NOMO-1 treated with DMSO at 0.1 percent for 48 hours (cell line): Measurements from ENCODE around the gene NRM.
A peak's percentile ranks its signal among the peaks of the same experiment; 100 is the strongest.

Source experiments
- DNase-seq: peaks from one replicate; lab custom pipeline; 2025; ENCODE audit not compliant: unreplicated experiment; lab: John Stamatoyannopoulos, UW

The NRM gene

GRCh38 chr6:30689022-30689865 is 1.5 kb downstream of the NRM start:
- DNase-seq: no peak

- no peak for DNase-seq
These were observed 2.2 kb downstream of the NRM start for GRCh38 chr6:30688569-30688968.

DNA sequence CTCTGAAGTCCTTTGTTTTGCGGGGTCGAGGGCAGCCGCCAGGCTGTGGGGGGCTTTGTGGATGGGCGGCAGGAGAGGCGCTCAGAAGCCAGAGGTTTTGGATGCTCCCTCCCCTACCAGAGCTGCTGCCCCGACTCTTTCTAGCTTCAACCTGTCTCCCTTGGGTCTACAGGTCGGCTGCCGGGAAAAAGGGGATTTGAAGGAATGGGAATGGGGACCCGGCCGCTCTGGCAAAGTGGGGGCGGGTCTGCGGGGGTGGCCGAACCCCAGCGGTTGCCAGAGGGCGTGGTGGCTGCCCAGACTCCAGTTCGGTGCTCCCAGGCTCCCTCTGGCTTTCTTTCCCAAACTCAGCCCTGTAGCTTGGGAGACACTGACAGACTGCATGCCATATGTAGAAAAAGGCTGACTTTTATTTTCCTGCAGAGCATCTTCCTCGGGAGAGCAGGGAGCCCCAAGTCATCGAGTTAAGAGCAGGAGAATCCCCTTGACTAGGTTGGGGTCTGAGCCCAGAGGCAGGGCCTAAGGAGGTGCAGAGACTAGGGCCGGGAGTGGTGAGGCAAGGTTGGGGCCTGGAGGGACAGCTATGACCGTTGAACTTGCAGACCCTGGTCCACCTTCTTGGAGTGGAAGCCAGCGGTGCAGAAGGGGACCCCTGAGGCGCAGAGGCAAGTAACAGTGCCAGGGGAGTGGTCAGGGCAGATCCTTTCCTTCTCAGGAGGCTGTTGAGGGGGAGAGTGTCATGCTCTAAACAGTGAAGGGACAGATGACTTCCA is 2.9 kb downstream of the NRM start:
- no peak for DNase-seq

DNA sequence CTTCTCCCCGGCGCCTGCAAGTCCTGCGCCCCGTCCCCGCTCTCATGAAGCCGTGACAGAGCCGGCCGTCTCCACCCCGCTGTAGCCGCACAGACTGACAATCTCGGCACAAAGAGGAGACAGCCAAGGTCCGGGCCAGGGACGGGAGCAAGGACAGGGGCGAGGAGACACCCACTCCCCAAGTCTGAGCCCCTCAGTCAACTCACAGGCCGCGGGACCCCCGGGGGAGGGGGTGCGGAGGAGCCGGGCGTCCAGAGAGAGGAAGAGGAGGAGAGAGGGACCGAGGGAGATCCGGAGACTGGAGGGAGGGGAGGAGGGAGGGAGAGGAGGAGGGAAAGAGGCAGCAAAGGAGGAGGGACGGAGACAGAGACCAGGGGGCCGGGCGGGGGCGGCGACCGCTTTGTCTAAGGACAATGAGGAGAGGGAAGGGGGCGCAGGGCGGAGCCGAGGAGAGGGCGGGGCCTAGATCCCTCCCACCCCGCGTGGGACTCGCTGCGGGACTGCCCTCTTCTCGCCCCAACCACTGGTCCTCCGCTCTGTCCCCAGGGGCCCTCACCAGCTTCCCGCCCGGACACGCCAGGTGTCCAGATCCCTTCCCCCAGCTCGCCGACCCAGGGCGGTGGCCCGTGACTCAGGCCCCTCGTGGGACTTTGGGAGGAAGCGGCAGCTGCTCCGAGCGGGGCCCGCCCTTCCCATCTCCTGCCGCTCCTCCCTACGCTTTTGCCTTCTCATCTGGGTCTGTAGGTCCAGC is 3.7 kb downstream of the NRM start:
- peak; percentile 88 for DNase-seq

DNA sequence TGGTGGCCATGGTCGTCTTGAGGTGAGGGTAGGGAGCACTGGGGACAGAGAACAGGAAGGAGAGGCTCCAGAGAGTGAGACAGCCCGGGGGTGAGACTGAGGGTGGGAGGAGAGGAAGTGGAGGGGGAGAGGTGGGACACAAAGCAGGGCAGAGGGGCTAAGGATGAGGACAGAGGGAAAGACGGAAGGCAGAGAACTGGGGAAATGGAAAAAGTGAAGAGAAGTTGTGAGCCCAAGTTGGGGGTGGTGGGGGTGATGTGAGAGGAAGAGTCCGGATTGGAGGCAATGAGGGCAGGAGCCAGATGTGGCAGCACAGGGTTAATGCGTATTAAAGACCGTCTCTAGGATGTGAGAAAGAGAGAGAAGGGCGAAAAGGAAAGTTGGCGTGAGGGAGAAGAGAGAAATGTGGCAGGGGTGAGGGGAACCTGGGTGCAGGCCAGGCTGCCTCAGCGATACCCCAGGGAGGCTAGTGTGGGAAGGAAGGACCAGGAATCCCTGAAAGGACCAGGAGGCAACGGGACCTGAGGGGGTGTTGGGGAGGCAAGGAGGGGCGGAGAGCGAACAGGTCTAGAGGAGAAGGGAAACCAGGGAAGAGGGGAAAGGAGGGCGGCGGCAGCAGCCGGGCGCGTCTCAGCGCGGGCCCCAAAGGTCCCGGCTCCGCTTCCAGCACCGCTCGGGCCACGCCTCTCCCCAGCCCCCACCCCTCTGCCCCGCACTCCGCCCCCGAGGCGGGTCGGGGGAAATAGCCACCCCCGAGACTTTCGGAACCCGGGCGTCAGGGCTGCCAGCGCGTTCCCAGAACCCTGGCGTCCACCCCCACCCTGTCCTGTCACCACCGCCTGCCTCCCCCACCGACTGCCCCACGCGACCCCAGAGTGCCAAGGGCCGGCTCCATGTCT is 4.5 kb downstream of the NRM start, which contains the start of gene PPP1R18:
PPP1R18 (minus strand) TSS at position 637 of the 899 bp plus-strand sequence; CDS start at position 10, 627 bp downstream.
- DNase-seq: peak; percentile 42

DNA sequence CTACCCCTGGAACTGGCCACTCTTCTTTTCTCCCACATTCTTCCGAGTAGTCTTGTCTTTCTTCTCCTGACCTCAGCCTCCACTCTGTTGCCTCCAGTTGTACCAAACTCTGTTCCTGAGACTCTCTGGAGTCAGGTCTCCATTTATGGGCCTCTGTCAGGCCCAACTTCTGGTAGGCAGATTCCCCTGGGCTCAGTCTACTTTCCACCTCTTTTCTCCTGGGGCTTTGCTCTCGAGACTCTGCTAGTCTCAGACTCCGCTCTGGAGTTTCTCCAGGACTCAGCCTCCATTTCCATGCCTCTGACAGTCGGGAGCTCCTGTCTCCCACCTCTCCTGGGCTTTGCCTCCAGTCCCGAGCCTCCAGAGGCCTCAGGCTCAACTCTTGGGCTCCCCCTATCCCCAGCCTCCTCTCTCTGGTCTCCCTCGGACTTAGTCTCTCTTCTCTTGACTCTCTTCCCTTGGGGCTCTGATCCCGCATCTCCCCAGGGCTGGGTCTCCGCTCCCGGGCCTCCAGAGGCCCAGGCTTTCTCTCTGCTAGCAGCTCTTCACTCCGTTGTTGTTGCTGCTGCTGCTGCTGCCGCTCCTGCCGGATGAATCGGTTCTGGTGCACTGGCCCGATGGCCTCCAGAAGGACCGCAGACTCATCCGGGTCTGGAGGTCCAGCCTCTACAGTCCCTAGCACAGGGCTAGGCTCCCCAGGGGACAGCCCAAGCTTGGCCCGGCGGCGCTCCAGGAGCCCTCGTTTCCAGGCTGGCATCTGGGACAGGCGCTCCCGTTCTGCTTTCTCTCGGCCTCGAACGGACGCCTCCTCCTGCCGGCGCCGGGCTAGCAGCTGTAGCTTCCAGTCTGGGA is 5.4 kb downstream of the NRM start:
- peak; percentile 43 for DNase-seq

- peak; percentile 64 for DNase-seq
These were observed 6.2 kb downstream of the NRM start for GRCh38 chr6:30684386-30685156.

GRCh38 chr6:30683980-30684338 is 6.8 kb downstream of the NRM start:
- DNase-seq: no peak

DNA sequence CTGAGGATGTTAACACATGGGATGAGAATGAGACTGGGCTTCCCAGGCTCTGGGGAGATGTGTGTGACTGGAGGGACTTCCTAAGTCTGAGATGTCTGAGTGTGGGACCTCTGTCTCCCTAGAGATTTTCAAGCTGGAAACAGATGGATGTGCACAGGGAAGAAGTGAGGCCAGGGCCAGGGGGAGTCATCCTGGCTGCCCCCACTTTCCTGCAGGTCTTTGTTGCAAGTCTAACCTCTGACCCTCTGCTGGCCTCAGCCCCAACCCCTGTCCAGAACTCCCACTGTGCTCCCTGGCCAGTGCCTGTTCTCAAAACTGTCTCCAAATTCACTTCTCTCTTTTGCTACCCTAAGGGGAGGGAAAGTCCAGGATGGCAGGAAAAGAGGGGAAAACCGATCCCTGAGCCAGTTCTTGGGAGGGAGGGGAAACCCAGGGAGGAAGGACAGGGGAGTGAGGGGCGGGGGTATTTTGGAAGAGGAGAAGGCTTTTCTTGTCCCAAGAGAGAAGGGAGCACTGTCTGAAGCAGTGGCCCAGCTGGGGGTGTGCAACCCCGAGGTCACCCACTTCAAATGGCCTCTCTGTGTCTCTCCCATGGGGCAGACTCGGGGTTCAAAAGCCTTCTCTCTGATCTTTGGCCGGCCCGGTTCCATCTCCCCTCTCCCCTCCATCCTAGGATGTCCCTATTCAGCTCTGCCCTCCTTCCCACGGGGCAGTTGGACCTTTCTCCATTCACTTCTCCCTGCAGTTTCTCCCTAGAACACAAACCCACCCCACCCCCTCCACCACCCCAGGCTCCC is 7.4 kb downstream of the NRM start:
- DNase-seq: no peak

GRCh38 chr6:30682143-30683117 is 8.4 kb downstream of the NRM start:
- peak; percentile 96 for DNase-seq

DNA sequence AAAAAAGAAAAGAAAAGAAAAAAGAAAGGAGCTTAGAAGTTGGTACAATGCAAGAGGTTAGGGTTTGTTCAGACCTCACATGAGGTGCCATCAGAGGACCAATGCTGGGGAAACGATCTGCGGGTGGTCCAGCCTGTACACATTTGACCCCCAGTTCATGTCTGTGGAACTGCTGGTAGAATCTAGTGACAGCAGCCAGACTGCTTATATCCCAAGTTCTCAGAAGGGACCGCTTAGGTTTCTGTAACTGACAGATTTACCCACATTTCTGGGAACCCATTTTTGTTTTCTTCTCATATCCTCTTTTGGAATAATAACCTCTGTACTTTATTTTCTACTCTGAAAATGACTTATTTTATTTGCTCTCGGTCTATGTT is 9.0 kb downstream of the NRM start:
- no peak for DNase-seq

GRCh38 chr6:30679765-30680535 is 10.8 kb downstream of the NRM start:
- DNase-seq: no peak

DNA sequence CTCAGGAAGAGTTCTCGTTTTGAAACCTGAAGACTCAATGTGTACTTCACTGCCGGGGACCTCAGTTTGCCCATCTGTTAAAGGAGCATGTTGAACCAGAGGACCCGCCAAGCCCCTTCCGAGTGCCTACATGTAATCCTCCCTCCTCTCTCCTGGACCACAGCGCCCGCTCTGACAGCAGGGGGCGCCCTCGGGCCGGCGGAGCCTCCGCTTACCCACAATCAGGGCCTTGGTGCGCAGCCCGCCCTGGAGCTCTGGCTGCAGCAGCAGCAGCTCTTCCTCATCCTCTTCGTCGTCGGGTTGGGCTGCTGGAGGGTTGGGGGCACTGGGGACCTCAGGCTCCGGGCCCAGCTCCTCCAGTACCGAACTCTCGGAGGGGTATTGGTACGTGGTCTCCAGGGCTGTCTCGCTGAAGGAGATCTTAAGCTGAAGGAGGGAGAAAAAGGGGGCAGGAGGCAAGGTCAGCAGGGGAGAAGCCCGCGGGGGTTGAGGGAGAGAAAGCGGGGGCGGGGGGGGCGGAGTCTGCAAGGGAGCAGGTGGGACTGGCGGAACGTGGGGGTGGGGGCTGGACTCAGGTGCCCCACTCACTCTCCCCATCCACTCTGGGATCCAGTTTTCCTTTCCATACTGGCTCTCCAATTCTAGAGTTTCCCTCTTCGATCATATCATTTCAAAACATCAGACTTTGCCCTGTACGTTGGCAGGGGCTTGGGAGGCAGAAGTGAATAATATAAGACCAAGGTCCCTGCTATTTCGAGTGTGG is 11.6 kb downstream of the NRM start:
- DNase-seq: peak; percentile 76

- DNase-seq: no peak
These were observed 14.0 kb downstream of the NRM start for GRCh38 chr6:30676660-30677285.
